HG02571 (cell line): ENCODE results near the gene CTDP1.
"Not testable (repeated sequence)": the region's sequence is repeated elsewhere in the genome, so short reads cannot be mapped to it uniquely, and the experiment has no call there.

ENCODE experiments used
- ATAC-seq: cut with Tn5 transposase; IDR thresholded peaks from one replicate; pipeline ENCODE4 v1.9.1; 2021; ENCODE audit warnings: mild to moderate bottlenecking, moderate library complexity; ENCODE audit not compliant: unreplicated experiment

The CTDP1 gene

GRCh38 chr18:79681484-79682387, 2.1 kb downstream of the CTDP1 start:
- ATAC-seq: no peak

GRCh38 chr18:79682481-79682880, 2.9 kb downstream of the CTDP1 start:
- ATAC-seq: no peak

- ATAC-seq: no peak
Observed at GRCh38 chr18:79682894-79683625, 3.5 kb downstream of the CTDP1 start.

- no peak for ATAC-seq
Observed at GRCh38 chr18:79683626-79684282, 4.2 kb downstream of the CTDP1 start.

GRCh38 chr18:79684283-79684631, 4.7 kb downstream of the CTDP1 start:
- ATAC-seq: no peak

GRCh38 chr18:79684787-79685186, 5.2 kb downstream of the CTDP1 start:
- no peak for ATAC-seq

GRCh38 chr18:79685281-79685680, 5.7 kb downstream of the CTDP1 start:
- ATAC-seq: no peak

GRCh38 chr18:79685971-79686370, 6.4 kb downstream of the CTDP1 start:
- ATAC-seq: no peak

- no peak for ATAC-seq
Observed at GRCh38 chr18:79687806-79688205, 8.2 kb downstream of the CTDP1 start.

- ATAC-seq: no peak
Observed at GRCh38 chr18:79690071-79690470, 10.5 kb downstream of the CTDP1 start.

- ATAC-seq: no peak
Observed at GRCh38 chr18:79690586-79691482, 11.2 kb downstream of the CTDP1 start.

- no peak for ATAC-seq
Observed at GRCh38 chr18:79692056-79692455, 12.5 kb downstream of the CTDP1 start.

- no peak for ATAC-seq
Observed at GRCh38 chr18:79692886-79693285, 13.3 kb downstream of the CTDP1 start.

GRCh38 chr18:79693561-79694205, 14.1 kb downstream of the CTDP1 start:
- ATAC-seq: no peak

GRCh38 chr18:79694206-79694894, 14.7 kb downstream of the CTDP1 start:
- ATAC-seq: not testable (repeated sequence)

- no peak for ATAC-seq
Observed at GRCh38 chr18:79694895-79695213, 15.3 kb downstream of the CTDP1 start.

- no peak for ATAC-seq
Observed at GRCh38 chr18:79695269-79695668, 15.7 kb downstream of the CTDP1 start.

- no peak for ATAC-seq
Observed at GRCh38 chr18:79695856-79696850, 16.6 kb downstream of the CTDP1 start.
